ENCODE measurements around the gene IQCE. TPM values are rescaled to one million over a fixed set of nuclear protein-coding genes. Genes with fewer than 3 reads are reported as not detected.

IQCE gene
- total RNA-seq, 1 experiment from 2014 or later = 13.4 TPM

DNA sequence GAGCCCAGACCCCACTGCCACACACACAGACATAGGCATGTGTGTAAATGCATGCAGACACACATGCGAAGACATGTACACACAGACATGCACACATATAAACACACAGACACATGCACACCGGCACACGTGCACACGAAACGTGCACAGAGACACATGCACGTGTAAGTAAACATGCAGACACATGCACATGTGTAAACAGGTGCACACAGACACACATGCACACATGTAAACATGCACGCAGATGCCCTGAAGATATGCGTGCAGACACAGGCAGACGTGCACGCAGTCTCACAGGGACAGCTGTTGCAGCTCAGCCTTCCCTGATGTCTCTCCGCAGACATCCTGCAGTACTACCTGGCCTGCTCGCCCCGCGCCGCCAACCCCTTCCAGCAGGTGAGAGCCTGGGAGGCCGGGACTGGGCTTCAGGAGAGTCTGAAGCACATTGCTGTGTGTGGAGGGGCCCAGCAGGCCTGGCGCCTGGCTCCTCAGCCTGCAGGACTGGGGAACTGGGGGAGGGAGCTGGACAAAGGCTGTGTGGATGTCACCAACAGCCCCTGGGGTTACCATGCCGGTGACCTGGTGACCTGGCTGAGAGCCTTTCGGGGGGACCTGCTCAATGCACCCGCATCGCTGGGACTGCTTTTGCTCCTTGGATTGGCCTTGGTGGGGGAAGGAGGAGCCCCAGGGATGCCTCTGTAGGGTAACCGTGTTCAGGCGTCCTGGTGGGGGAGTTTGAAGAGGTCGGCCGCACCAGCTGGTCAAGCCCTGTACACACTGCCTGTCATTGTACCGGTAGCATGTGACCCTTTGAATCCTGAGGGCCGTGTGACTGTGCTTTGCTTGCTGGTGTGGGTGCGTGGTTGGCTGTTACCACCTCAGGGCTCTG is 93.3 kb downstream of the IQCE start:
- peaks cover 1% of the 10 kb centered on the region; the same call in 1 of the 2 replicates for H3K36me3 ChIP-seq (ENCODE audit: control insufficient read depth, insufficient read depth, low read length)
- H3K27me3 Mint-ChIP-seq (ENCODE audit: insufficient read depth, unreplicated experiment) = no peaks in the 10 kb centered on the region
- no peaks in the 10 kb centered on the region for H3K4me1 ChIP-seq
- no peaks in the 10 kb centered on the region for H3K9me3 Mint-ChIP-seq (ENCODE audit: unreplicated experiment)
- H3K36me3 Mint-ChIP-seq (ENCODE audit: insufficient read depth, unreplicated experiment) = peaks cover 3% of the 10 kb centered on the region
- no peak overlapping the region for H3K4me3 Mint-ChIP-seq (ENCODE audit: unreplicated experiment)
- no peaks in the 10 kb centered on the region for H3K4me1 Mint-ChIP-seq (ENCODE audit: low read depth, unreplicated experiment)
- TF ChIP-seq CTCF (IDR thresholded peaks at IDR 0.05; ENCODE audit: insufficient read depth in 1 of 2, low read depth in 1 of 2, low read length in 1 of 2, severe bottlenecking in 1 of 2, unreplicated experiment in 1 of 2) = no peak
- intact Hi-C loops (cut with micrococcal nuclease; ENCODE audit: unreplicated experiment) = no loop called here
- no peaks in the 10 kb centered on the region for H3K9me3 ChIP-seq
- no peaks in the 10 kb centered on the region for H3K27me3 ChIP-seq (replicated peaks; ENCODE audit: control insufficient read depth, insufficient read depth, low read length)
- ChIA-PET POLR2A (no interaction called here), CTCF (interaction anchor here (0.6 kb wide), 1 partner anchor 21 kb away, joined by 8 read pairs; no protein-coding TSS in a partner anchor)
- no TSS peak for BruUV-seq (replicated peaks)
- no peak overlapping the region for H3K27ac Mint-ChIP-seq (ENCODE audit: unreplicated experiment)
- no peak overlapping the region for H3K4me3 ChIP-seq (ENCODE audit: low read depth, low read length)
- DNase-seq = no peak

DNA sequence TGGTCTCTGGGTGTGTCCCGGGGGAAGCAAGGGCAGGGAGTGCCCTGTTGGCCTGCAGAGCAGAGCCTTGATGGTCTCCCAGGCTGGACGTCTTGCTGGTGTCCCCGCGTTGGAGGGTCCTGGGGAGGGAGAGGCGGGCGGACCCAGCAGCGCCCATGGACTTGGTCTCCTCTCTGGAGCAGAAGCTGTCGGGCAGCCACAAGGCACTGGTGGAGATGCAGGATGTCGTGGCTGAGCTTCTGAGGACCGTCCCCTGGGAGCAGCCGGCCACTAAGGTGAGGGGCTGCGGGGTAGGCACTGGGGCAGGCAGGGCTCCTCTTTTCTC is 93.9 kb downstream of the IQCE start:
- intact Hi-C loops (cut with micrococcal nuclease; ENCODE audit: unreplicated experiment) = no loop called here
- H3K36me3 Mint-ChIP-seq (ENCODE audit: insufficient read depth, unreplicated experiment) = peaks cover 6% of the 10 kb centered on the region
- H3K4me3 Mint-ChIP-seq (ENCODE audit: unreplicated experiment) = no peak overlapping the region
- CTCF ChIA-PET = interaction anchor here (0.6 kb wide), 1 partner anchor 21 kb away, joined by 8 read pairs; no protein-coding TSS in a partner anchor
- Histone ChIP-seq H3K4me3 (ENCODE audit: low read depth, low read length) (no peak overlapping the region), H3K36me3 (ENCODE audit: control insufficient read depth, insufficient read depth, low read length) (peaks cover 1% of the 10 kb centered on the region), H3K9me3 (no peaks in the 10 kb centered on the region), H3K27me3 (replicated peaks; ENCODE audit: control insufficient read depth, insufficient read depth, low read length) (no peaks in the 10 kb centered on the region), H3K4me1 (no peaks in the 10 kb centered on the region)
- H3K27ac Mint-ChIP-seq (ENCODE audit: unreplicated experiment) = no peak overlapping the region
- no peaks in the 10 kb centered on the region for H3K4me1 Mint-ChIP-seq (ENCODE audit: low read depth, unreplicated experiment)
- no peak for DNase-seq
- no peak for TF ChIP-seq CTCF (IDR thresholded peaks at IDR 0.05; ENCODE audit: insufficient read depth in 1 of 2, low read depth in 1 of 2, low read length in 1 of 2, severe bottlenecking in 1 of 2, unreplicated experiment in 1 of 2)
- H3K27me3 Mint-ChIP-seq (ENCODE audit: insufficient read depth, unreplicated experiment) = no peaks in the 10 kb centered on the region
- POLR2A ChIA-PET = no interaction called here
- H3K9me3 Mint-ChIP-seq (ENCODE audit: unreplicated experiment) = no peaks in the 10 kb centered on the region
- BruUV-seq (replicated peaks) = no TSS peak

DNA sequence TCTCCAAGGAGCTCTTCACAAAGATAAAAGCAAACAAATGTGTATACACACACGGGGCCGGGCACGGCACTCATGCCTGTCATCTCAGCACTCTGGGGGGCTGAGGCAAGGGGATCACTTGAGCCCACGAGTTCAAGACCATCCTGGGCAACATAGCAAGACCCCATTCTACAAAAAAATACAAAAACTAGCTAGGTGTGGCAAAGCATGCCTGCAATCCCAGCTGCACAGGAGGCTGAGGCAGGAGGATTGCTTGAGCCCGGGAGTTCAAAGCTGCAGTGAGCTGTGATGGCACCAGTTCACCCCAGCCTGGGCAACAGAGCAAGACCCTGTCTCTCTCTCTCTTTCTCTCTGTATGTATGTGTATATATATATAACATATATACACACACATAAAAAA is 95.3 kb downstream of the IQCE start:
- H3K9me3 Mint-ChIP-seq (ENCODE audit: unreplicated experiment) = no peaks in the 10 kb centered on the region
- no peak overlapping the region for H3K27ac Mint-ChIP-seq (ENCODE audit: unreplicated experiment)
- CTCF ChIA-PET = no interaction called here
- no peaks in the 10 kb centered on the region for H3K4me1 Mint-ChIP-seq (ENCODE audit: low read depth, unreplicated experiment)
- Histone ChIP-seq H3K4me1 (no peaks in the 10 kb centered on the region), H3K9me3 (no peaks in the 10 kb centered on the region), H3K4me3 (ENCODE audit: low read depth, low read length) (no peak overlapping the region), H3K36me3 (ENCODE audit: control insufficient read depth, insufficient read depth, low read length) (peaks cover 1% of the 10 kb centered on the region), H3K27me3 (replicated peaks; ENCODE audit: control insufficient read depth, insufficient read depth, low read length) (no peaks in the 10 kb centered on the region)
- peaks cover 6% of the 10 kb centered on the region for H3K36me3 Mint-ChIP-seq (ENCODE audit: insufficient read depth, unreplicated experiment)
- POLR2A ChIA-PET = no interaction called here
- TF ChIP-seq CTCF (IDR thresholded peaks at IDR 0.05; ENCODE audit: insufficient read depth in 1 of 2, low read depth in 1 of 2, low read length in 1 of 2, severe bottlenecking in 1 of 2, unreplicated experiment in 1 of 2) = no peak
- no peak overlapping the region for H3K4me3 Mint-ChIP-seq (ENCODE audit: unreplicated experiment)
- BruUV-seq (replicated peaks) = no TSS peak
- intact Hi-C loops (cut with micrococcal nuclease; ENCODE audit: unreplicated experiment) = no loop called here
- H3K27me3 Mint-ChIP-seq (ENCODE audit: insufficient read depth, unreplicated experiment) = no peaks in the 10 kb centered on the region
- DNase-seq = no peak

All from Caco-2 (cell line).